CD4-positive, alpha-beta T cell (primary cell): ENCODE results near the gene CYP2J2. TPM values are rescaled to one million over a fixed set of nuclear protein-coding genes. Genes with fewer than 3 reads are reported as not detected.
"Not testable (repeated sequence)": the region's sequence is repeated elsewhere in the genome, so short reads cannot be mapped to it uniquely, and the experiment has no call there.

Source experiments
- ATAC-seq: fragments of 200-7000 bp; cut with Tn5 transposase; one replicate; pipeline ENCODE4 v1.10.0; 2022; ENCODE audit warnings: mild to moderate bottlenecking; ENCODE audit not compliant: poor library complexity
- CTCF ChIA-PET: fragments of 350-600 bp; sonication (Branson Sonifier 250); formaldehyde crosslinking; loops from one replicate; lab custom pipeline; 2021; ENCODE audit warnings: antibody characterized with exemption, inconsistent platforms; lab: Charles Lee
- POLR2A ChIA-PET: fragments of 350-600 bp; sonication (Branson Sonifier 250); formaldehyde crosslinking; loops from one replicate; lab custom pipeline; 2021; ENCODE audit warnings: antibody characterized with exemption, inconsistent platforms; lab: Charles Lee
- DNase-seq, 14 experiments: peaks; one replicate each; pipeline ENCODE4 v3.0.0-alpha.2; 2013 to 2020; ENCODE audit warnings: mixed read lengths in 2 of 14
- H3K27ac ChIP-seq, 2 donors: one replicate each; pipeline versions ENCODE4 v1.5.1 to v1.7.0; 2013; ENCODE audit warnings: low read length in 2 of 2, low read depth in 1 of 2, mild to moderate bottlenecking in 1 of 2
- H3K27me3 ChIP-seq, 2 experiments: 1 replicate in 1 of 2; 2 replicates in 1 of 2; pipeline versions ENCODE4 v1.6.1 to v1.7.0; 2013; ENCODE audit warnings: low read length in 2 of 2, control low read depth in 1 of 2, mild to moderate bottlenecking in 1 of 2, moderate library complexity in 1 of 2; ENCODE audit not compliant: insufficient read depth in 2 of 2, control insufficient read depth in 1 of 2
- H3K36me3 ChIP-seq: one replicate; pipeline ENCODE4 v1.6.1; 2013; ENCODE audit warnings: low read length, control low read depth; ENCODE audit not compliant: insufficient read depth
- H3K4me1 ChIP-seq: one replicate; pipeline ENCODE4 v1.6.1; 2013; ENCODE audit warnings: low read length, control low read depth; ENCODE audit not compliant: insufficient read depth
- H3K4me3 ChIP-seq: one replicate; pipeline ENCODE4 v1.5.1; 2013; ENCODE audit warnings: mild to moderate bottlenecking, low read length, moderate library complexity
- H3K9me3 ChIP-seq, 2 experiments: 1 replicate in 1 of 2; 2 replicates in 1 of 2; pipeline versions ENCODE4 v1.6.1 to v1.7.0; 2013; ENCODE audit warnings: low read length in 2 of 2, mild to moderate bottlenecking in 2 of 2, control low read depth in 1 of 2, moderate library complexity in 1 of 2; ENCODE audit not compliant: control insufficient read depth in 1 of 2, insufficient read depth in 1 of 2
- H3K27ac Mint-ChIP-seq: one replicate; pipeline ENCODE4 v1.8.0; 2020; ENCODE audit warnings: mixed read lengths
- H3K27me3 Mint-ChIP-seq: one replicate; pipeline ENCODE4 v1.8.0; 2021; ENCODE audit warnings: mixed read lengths
- H3K36me3 Mint-ChIP-seq: one replicate; pipeline ENCODE4 v1.8.0; 2021; ENCODE audit warnings: low read depth, mixed read lengths
- H3K4me1 Mint-ChIP-seq: one replicate; pipeline ENCODE4 v1.8.0; 2021; ENCODE audit warnings: low read depth, mixed read lengths
- H3K4me3 Mint-ChIP-seq: one replicate; pipeline ENCODE4 v1.8.0; 2020; ENCODE audit warnings: mild to moderate bottlenecking, mixed read lengths
- H3K9me3 Mint-ChIP-seq: one replicate; pipeline ENCODE4 v1.8.0; 2020; ENCODE audit warnings: mixed read lengths
- CTCF ChIP-seq: fragments of 200-600 bp; IDR thresholded peaks from one replicate; pipeline ENCODE4 v1.8.0; 2022; ENCODE audit warnings: antibody characterized with exemption, mild to moderate bottlenecking
- intact Hi-C, 2 experiments: fragments of 100-400 bp; cut with DNase I in 1 of 2; cut with micrococcal nuclease in 1 of 2; formaldehyde crosslinking; loops; one replicate each; pipeline versions ENCODE4 v1.15.1 to v1.9.0; 2023 to 2025; cut with DNase I, micrococcal nuclease
- total RNA-seq, 174 experiments: library from RNA in 2 of 174; stranded (reverse) in 2 of 174; gene quantifications; one replicate each; pipeline ENCODE4 v1.2.3 and lab custom pipeline; 2021 to 2026

CYP2J2 gene
- total RNA-seq, 2 experiments from 2014 or later = 0.28 to 0.33 TPM

GRCh38 chr1:59857679-59858354, 68.8 kb downstream of the CYP2J2 start:
- ChIA-PET CTCF (no interaction called here), POLR2A (interaction anchor here (0.9 kb wide), 1 partner anchor 15 kb away, joined by 4 read pairs; no protein-coding TSS in a partner anchor)
- Histone ChIP-seq H3K4me3 (no peak overlapping the region), H3K4me1 (no peaks in the 10 kb centered on the region), H3K9me3 (no peaks in the 10 kb centered on the region), H3K27me3 (no peaks in the 10 kb centered on the region), H3K36me3 (peaks cover 7% of the 10 kb centered on the region), H3K27ac (no peak overlapping the region)
- ATAC-seq (no peak), DNase-seq (no peak)
- Mint-ChIP-seq H3K36me3 (peaks cover 59% of the 10 kb centered on the region), H3K4me3 (no peak overlapping the region), H3K9me3 (peaks cover 4% of the 10 kb centered on the region), H3K27me3 (no peaks in the 10 kb centered on the region), H3K27ac (no peak overlapping the region), H3K4me1 (no peaks in the 10 kb centered on the region)
- intact Hi-C loops = no loop called here
- no peak for TF ChIP-seq CTCF

- no peaks in the 10 kb centered on the region for H3K4me1 Mint-ChIP-seq
- TF ChIP-seq CTCF = no peak
- intact Hi-C loops = no loop called here
- ChIA-PET CTCF (no interaction called here), POLR2A (no interaction called here)
- no peak for ATAC-seq
- H3K36me3 Mint-ChIP-seq = peaks cover 54% of the 10 kb centered on the region
- Histone ChIP-seq H3K4me3 (no peak overlapping the region), H3K27me3 (no peaks in the 10 kb centered on the region), H3K27ac (no peak overlapping the region), H3K36me3 (peaks cover 4% of the 10 kb centered on the region), H3K9me3 (no peaks in the 10 kb centered on the region), H3K4me1 (no peaks in the 10 kb centered on the region)
- no peak overlapping the region for H3K27ac Mint-ChIP-seq
- peaks cover 4% of the 10 kb centered on the region for H3K9me3 Mint-ChIP-seq
- no peaks in the 10 kb centered on the region for H3K27me3 Mint-ChIP-seq
- no peak for DNase-seq
- H3K4me3 Mint-ChIP-seq = no peak overlapping the region
These were observed 69.7 kb downstream of the CYP2J2 start for GRCh38 chr1:59856725-59857338.

- intact Hi-C loops, POLR2A ChIA-PET, H3K27me3 ChIP-seq, H3K9me3 ChIP-seq, CTCF ChIA-PET, H3K4me3 ChIP-seq, H3K9me3 Mint-ChIP-seq, H3K27ac Mint-ChIP-seq, H3K27ac ChIP-seq, H3K27me3 Mint-ChIP-seq, H3K4me1 ChIP-seq, DNase-seq, ATAC-seq, H3K4me1 Mint-ChIP-seq, H3K36me3 ChIP-seq, H3K4me3 Mint-ChIP-seq: not testable (repeated sequence)
- peaks cover 57% of the 10 kb centered on the region for H3K36me3 Mint-ChIP-seq
These were observed 71.3 kb downstream of the CYP2J2 start for GRCh38 chr1:59855297-59855696.
